ELF-1 (cell line): ENCODE data around the gene THOP1.
A peak's percentile ranks its signal among the peaks of the same experiment; 100 is the strongest.

Experiments used
- DNase-seq: peaks from one replicate; pipeline ENCODE4 v3.0.0-alpha.2; 2016; ENCODE audit warnings: low read depth, low spot score

The THOP1 gene

DNA sequence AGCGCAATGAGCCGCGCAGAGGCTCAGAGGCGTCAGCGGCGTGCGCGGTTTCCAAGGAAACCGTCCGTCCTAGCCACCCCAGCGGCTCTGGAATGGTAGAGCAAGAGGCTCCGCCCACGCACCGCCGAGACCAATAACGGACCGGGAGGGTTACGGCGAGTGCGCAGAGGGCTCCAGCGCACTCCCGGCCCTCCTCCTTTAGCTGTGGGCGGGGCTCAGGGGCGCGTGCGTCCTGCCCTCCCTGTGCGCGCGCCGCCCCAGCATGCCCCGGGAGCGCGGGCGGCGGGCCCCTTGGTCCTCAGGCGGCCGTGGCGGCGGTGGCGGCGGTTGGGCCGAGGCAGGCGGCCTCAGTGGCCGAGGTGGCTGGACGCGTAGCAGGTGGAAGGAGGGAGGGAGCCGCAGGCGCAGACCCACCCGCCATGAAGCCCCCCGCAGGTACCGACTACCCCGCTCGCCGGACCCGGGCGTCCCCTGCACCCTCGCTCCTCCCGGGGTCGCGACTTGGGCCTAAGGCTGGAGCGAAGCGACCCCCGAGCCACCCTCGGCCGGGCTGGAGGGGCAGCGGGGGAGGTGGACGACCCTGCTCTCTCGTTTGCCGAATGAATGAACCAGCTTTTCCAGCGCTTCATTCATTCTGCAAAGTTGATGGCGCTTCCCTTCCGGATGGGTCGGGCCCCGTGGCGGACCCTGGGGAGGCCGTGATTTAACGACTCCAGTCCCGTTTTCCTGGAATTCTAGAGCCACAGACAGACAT lies at the start of gene THOP1:
Gene THOP1 (plus strand): TSS at position 260 of the 754 bp plus-strand sequence. CDS start 160 bp downstream, at position 420.
- peak; percentile 100 for DNase-seq

DNA sequence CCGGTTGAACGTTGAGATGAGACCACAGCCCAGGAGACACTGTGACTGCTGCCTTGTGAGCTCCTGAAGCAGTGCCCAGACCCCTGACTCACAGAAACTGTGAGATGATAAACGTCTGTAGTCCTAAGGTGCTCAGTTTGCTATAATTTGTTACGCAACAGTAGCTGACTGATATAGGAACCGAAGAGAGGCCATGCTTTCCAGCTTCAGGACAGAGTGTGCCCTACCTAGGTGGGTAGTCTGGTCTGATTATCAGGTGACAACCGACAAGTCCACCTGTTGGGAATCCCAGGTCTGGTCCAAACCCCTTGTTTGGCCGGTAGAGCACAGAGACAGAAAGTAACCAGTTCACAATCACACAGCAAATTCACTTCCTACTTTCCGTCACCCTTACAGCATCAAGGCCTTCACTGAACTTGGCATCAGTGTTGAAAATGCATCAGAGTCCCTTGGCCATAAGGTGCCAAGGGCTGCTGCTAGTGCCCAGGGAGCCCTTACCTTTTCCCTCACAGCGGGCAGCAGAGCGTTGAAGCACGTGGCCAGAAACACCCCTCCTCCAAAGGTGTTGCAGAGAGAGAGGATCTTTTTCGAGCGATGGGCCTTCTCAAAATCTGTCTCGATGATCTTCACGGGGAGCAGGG lies 48.6 kb upstream of the THOP1 start:
- no peak for DNase-seq

DNA sequence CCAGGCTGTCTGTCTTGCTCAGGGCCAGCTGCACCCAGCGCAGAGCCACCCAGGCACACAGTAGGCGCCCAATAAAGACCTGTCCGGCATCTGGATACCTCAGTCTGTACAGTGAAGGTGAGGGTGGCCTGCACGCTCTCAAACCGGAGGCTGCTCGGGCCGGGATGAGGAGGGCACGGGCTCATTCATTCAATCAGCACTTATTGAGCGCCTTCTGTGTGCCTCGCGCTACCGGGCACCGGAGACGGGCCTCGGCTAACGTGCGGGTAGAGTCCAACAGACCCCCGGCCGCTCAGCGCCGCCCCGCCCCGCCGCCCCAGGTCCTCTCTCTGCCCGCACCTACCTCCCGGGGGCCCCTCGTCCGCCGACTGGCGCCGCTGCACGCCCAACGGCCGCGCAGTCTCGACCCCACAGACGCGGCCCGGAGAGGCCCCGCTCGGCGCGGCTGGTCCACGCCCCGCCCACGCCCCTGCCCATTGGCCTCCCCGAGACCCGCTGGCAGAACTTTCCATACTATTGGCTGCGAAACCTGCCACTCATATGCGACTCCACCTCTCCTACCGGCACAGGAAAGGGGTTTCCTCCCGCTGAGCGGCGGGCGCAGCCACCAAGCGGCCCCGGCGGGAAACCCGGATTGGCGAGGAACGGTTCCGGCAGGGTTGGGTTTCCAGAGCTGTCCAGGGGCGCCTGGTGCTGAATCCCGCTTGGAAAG lies 45.5 kb upstream of the THOP1 start, which contains the start of gene SLC39A3:
Gene SLC39A3 (minus strand): TSS at position 416 of the 712 bp plus-strand sequence. CDS start 2,760 bp downstream, outside the sequence.
- DNase-seq: peak; percentile 99

DNA sequence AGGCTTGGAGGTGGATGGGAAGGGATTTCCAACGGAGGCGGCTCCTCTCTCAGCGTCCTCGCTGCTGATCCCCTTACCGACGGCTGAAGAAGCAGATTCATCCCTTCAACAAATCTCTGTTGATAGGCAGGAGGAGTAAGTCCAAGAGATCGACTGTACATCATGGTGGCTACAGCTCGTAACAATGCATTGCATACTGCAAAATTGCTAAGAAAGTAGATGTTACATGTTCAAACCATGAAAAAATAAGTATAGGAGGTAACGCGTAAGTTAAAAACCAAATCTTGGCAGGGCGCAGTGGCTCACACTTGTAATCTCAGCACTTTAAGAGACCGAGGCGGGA lies 45.0 kb upstream of the THOP1 start:
- DNase-seq: no peak

DNA sequence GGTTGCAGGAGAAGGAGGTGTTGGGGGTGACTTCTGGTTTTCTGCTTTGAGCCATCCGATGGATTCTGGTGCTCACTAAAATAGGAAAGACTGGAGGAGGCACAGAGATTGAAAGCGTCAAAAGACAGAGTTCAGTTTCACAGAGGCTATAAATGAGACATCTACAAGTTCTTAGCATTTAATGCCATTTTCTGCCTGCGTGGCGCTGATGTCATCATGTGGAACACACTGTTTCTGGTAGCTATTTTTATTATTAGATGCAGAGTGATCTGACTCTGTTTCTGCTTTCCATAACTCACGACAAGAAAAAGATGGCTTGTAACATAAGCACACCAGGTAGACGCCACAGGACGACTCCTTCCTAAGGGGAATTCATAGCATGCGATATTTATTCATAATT lies 42.2 kb upstream of the THOP1 start:
- DNase-seq: no peak

DNA sequence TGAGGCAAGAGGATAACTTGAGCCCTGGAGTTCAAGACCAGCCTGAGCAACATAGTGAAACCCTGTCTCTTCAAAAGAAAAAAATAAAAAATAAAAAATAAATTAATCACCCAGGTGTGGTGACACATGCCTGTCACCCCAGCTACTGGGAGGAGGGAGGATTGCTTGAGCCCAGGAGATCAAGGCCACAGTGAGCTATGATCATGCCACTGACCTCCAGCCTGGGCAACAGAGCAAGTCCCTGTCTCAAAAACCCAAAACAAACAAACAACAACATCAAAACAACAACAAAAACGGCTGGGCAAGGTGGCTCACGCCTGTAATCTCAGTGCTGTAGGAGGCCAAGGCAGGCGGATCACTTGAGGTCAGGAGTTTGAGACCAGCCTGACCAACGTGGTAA lies 41.2 kb upstream of the THOP1 start:
- no peak for DNase-seq

DNA sequence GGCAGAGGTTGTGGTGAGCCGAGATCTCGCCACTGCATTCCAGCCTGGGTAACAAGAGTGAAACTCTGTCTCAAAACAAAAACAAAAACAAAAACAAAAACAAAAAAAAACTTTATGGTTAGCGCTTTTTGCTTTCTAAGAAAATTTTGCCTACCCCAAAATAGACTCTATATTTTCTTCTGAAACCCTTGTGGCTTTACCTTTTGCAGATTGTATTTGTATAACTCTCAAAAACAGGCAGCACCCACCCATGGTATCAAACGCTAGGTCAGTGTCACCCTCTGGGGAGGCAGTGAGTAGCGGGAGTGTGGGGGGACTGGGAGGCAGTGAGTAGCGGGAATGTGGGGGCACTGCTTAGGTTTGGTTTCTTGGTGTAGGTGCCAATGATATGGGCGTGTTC lies 38.0 kb upstream of the THOP1 start:
- DNase-seq: no peak

DNA sequence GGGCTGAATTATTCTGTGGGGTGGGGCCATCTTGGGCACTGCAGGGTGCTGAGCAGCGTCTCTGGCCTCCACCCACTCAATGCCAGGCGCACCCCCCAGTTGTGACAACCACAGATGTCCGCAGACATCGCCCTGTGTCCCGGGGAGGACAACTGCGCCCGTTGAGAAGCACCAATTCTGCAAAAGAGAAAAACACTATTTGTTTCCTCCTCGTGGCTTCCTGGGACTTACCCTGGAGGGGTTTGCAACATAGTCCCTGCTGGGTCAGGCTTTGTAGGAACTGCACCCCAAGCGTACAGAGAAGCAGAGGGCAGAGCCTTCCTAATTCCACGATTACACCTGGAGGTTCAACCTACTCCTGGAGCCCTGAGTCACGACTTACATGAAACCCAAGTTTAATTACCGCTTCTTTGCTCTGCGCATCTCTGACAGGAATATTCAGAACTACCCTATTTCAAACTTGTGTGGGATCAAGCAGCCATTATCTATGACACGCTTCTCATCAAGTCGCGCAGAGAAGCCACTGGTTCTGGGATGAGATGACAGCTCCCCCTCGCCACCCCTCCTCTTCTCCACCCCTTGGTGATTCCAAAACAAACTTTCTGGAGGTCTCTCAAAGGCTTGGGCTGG lies 34.4 kb upstream of the THOP1 start:
- no peak for DNase-seq

DNA sequence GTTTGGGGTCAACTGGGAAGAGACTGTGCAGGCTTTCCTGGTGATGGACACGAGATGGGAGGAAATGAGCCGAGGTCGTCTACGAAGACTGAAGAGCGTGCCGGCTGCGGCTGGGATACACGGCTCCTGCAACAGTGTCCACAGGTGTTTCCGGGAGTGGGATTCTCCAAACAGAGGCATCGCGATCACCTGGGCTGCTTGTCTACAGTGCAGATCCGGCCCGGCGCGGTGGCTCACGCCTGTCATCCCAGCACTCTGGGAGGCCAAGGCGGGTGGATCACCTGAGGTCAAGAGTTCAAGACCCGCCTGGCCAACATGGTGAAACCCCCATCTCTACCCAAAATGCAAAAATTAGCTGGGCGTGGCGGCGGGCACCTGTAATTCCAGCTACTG lies 33.9 kb upstream of the THOP1 start:
- no peak for DNase-seq

DNA sequence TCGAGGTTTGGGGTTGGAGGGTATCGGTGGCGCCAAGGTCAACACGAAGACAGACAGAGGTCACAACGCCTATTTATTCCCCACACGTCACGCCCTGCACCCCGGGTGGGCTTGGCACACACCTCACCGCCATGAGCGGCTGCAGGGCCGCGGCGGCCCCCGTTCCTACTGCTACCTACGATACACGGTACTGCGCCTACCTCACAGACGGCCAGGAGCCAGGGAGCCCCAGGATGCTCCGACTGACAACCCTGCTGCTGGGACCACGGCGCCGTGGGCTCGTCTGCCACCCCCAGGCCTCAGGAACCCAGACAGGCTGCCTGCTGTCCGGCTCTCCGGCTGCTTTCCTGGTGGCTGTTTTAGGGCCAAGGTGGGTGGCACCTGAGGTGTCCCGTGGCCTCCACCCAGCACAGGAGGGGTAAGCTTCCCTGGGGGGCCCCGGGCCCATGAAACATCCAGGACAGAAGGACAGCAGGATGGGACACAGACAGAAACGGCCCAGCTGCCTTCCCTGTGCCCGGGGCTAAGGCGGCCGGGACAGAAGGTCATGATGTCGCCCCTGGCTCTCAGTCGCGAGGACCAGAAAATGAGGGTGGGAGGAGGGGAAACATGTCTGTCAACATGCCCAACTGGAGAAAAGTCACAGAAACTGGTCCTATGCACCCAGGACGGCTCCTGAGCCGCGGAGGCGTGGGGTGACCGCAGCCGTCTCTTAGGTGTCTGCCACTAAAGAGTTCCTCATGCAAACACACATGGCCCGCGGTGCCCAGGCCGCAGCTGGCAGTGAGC lies 30.4 kb upstream of the THOP1 start:
- DNase-seq: no peak

DNA sequence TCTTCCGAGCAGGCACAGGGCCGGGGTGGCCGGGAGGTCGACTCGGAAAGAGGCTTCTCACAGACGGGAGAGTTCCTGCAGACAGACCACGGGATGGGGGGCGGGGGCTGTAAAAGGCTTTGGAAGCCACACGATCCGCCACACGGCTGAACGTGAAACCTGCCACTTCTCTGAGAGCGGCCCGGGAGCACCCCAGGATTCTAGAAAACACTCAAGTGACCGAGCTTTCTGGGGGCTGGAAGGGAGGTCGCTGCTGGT lies 29.9 kb upstream of the THOP1 start:
- no peak for DNase-seq

- DNase-seq: no peak
These were observed 29.5 kb upstream of the THOP1 start for GRCh38 chr19:2755811-2756210.

- DNase-seq: no peak
These were observed 28.8 kb upstream of the THOP1 start for GRCh38 chr19:2756477-2756876.

DNA sequence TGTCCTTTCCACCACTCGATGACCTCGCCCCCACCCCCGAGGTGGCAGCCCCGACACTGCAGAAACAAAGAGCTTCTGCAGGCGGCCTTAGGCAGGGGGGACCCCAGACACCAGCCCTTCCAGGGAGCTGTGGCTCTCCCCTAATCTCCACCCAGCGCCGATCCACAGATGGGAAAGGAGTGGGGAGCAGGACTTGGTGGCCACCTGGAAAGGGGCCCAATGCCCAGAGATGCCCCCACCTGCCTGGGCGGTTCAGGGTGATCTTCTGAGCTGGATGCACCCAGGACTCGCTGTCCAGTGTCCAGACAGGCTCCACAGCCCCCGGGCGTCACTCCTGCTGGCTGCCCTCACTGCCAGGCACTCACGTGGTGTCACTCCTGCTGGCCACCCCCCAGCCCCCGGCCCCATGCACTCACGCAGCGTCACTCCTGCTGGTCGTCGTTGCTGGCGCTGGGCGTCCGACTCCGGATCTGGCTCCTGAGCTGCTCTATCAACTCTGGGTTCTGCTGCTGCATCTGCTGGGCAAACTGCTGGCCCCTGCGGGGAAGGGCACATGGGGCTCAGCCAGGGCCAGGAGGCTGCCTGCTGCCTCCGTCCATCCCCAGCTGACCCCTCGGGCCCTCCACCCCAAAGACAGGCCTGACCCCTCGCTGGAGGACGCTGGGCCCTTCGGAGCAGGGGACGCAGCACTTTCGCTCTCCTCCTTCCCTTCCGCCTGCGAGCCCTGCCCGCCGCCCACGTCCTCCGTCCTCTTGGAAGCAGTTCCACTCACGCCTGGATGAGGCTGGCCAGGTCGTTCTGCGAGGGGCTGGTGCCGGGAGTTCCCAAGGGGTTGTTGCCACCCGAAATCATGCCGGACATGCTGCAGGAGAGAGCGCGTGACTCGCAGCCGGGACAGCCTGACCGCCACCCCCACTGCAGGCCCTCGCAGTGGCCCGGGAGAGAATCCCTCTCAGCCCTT lies 28.1 kb upstream of the THOP1 start:
- DNase-seq: no peak

DNA sequence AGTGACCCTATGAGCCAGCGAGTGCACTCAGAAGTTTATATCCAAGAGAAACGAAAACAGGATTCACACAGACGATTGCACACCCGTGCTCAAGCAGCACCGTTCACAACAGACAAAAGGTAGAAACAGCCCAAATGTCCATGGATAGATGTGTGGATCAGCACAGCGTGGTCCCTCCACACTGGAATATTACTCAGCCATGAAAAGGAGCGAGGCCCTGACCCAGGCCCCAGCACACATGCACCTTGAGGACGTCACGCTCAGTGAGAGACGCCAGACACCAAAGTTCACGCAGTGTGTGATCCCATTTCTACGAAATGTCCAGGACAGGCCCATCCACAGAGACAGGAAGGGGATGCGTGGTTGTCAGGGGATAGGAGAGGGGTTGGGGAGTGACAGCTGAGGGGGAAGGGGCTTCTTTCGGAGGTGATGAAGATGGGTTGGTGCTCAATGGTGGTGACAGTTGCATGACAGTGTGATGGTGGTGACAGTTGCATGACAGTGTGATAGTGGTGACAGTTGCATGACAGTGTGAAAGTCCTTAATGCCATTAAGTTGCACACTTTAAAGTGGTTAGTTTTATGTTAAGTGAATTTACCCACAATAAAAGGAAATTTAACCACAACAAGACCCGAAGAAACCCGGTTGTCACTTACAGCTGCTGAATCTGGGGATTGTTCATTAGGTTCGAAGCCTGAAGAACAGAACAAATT lies 26.5 kb upstream of the THOP1 start:
- DNase-seq: no peak

GRCh38 chr19:2759362-2759761 lies 25.9 kb upstream of the THOP1 start:
- DNase-seq: no peak

DNA sequence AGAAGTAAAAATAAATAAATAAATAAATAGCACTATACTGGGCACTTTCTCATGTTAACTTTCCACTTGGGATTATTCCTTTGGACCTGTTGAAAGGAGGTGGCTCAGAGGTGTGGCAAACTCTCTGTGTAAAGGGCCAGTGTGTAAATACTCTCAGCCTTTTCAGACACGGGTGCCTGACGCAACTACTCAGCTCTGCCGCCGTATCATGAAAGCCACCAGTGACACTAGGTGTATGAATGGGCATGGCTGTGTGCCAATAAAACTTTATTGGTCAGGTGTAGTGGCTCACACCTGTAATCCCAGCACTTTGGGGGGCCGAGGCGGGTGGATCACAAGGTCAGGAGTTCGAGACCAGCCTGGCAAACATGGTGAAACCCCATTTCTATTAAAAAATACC lies 25.3 kb upstream of the THOP1 start:
- no peak for DNase-seq

DNA sequence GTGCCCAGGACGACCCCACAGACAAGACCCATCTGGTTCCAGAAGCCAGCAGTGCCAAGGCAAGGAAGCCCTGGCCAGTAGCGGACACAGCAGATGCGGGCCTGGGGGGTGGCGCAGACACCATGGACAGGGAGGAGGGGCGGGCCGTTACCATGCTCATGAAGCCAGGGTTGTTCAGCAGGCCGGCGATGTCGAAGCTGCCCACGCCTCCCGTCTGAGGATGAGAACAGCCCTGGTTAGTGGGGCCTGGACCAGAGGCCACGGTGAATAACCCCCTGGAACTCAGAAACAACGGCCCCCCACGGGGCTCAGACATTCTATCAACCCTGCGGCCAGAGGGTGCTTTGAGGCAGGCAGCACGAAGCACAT lies 24.0 kb upstream of the THOP1 start:
- DNase-seq: no peak

GRCh38 chr19:2761876-2762782 lies 23.2 kb upstream of the THOP1 start:
- DNase-seq: no peak
